Measurements from ENCODE around the gene P4HA1.

- TF ChIP-seq CTCF (IDR thresholded peaks at IDR 0.05) (no peak), POLR2A (IDR thresholded peaks at IDR 0.05) (no peak), POLR2AphosphoS5 (IDR thresholded peaks at IDR 0.05) (no peak)
Observed at GRCh38 chr10:73039635-73040034, 57.0 kb downstream of the P4HA1 start.

Measured in stomach (tissue), 4 donors.